ENCODE data around the gene ME1.

ME1 gene

GRCh38 chr6:83309344-83309743 is 121.5 kb downstream of the ME1 start:
- no peak overlapping the region for H3K4me3 ChIP-seq (ENCODE audit: low read length)
- no peak for DNase-seq
- TF ChIP-seq EZH2 (optimal IDR thresholded peaks at IDR 0.05; ENCODE audit: low read depth, low read length) (no peak), EZH2phosphoT487 (IDR thresholded peaks at IDR 0.05; ENCODE audit: low read length) (no peak), CTCF (IDR thresholded peaks at IDR 0.05; ENCODE audit: low read length) (no peak)
- H3K9ac ChIP-seq (ENCODE audit: low read length) = no peak overlapping the region
- H3K4me1 ChIP-seq (ENCODE audit: low read length) = no peaks in the 10 kb centered on the region
- no peaks in the 10 kb centered on the region; the same call in 1 of the 2 replicates for H3K36me3 ChIP-seq (replicated peaks; ENCODE audit: insufficient read depth, low read length)
- no peak overlapping the region for H3K27ac ChIP-seq (ENCODE audit: low read length)
- no peaks in the 10 kb centered on the region for H3K27me3 ChIP-seq (replicated peaks; ENCODE audit: insufficient read depth, low read length)
- H2AFZ ChIP-seq (ENCODE audit: low read length) = no peak overlapping the region
- no peaks in the 10 kb centered on the region for H4K20me1 ChIP-seq (ENCODE audit: insufficient read depth, low read length)
- no peaks in the 10 kb centered on the region for H3K79me2 ChIP-seq (ENCODE audit: low read length)
- H3K9me3 ChIP-seq (replicated peaks; ENCODE audit: insufficient read depth, low read length) = no peaks in the 10 kb centered on the region
- no peak overlapping the region for H3K4me2 ChIP-seq (ENCODE audit: low read depth, low read length)
- H3F3A ChIP-seq (ENCODE audit: insufficient read depth, low read length) = no peaks in the 10 kb centered on the region
- no peaks in the 10 kb centered on the region for H3K9me2 ChIP-seq (replicated peaks; ENCODE audit: insufficient read depth, low read length)

- Histone ChIP-seq H3K9me2 (replicated peaks; ENCODE audit: insufficient read depth, low read length) (no peaks in the 10 kb centered on the region), H3K4me3 (ENCODE audit: low read length) (no peak overlapping the region), H3K9me3 (replicated peaks; ENCODE audit: insufficient read depth, low read length) (no peaks in the 10 kb centered on the region), H3K4me2 (ENCODE audit: low read depth, low read length) (no peak overlapping the region), H3K9ac (ENCODE audit: low read length) (no peak overlapping the region), H3K36me3 (replicated peaks; ENCODE audit: insufficient read depth, low read length) (no peaks in the 10 kb centered on the region), H4K20me1 (ENCODE audit: insufficient read depth, low read length) (no peaks in the 10 kb centered on the region), H3K27ac (ENCODE audit: low read length) (no peak overlapping the region), H2AFZ (ENCODE audit: low read length) (no peak overlapping the region), H3K4me1 (ENCODE audit: low read length) (no peaks in the 10 kb centered on the region), H3F3A (ENCODE audit: insufficient read depth, low read length) (no peaks in the 10 kb centered on the region), H3K27me3 (replicated peaks; ENCODE audit: insufficient read depth, low read length) (no peaks in the 10 kb centered on the region), H3K79me2 (ENCODE audit: low read length) (no peaks in the 10 kb centered on the region)
- TF ChIP-seq EZH2 (optimal IDR thresholded peaks at IDR 0.05; ENCODE audit: low read depth, low read length) (no peak), EZH2phosphoT487 (IDR thresholded peaks at IDR 0.05; ENCODE audit: low read length) (no peak), CTCF (IDR thresholded peaks at IDR 0.05; ENCODE audit: low read length) (no peak)
- DNase-seq = no peak
These were observed 122.0 kb downstream of the ME1 start for GRCh38 chr6:83308833-83309232.

- H3K9me3 ChIP-seq (replicated peaks; ENCODE audit: insufficient read depth, low read length) = no peaks in the 10 kb centered on the region
- H3K4me1 ChIP-seq (ENCODE audit: low read length) = no peaks in the 10 kb centered on the region
- no peaks in the 10 kb centered on the region for H3K9me2 ChIP-seq (replicated peaks; ENCODE audit: insufficient read depth, low read length)
- no peak overlapping the region for H2AFZ ChIP-seq (ENCODE audit: low read length)
- no peaks in the 10 kb centered on the region for H3K36me3 ChIP-seq (replicated peaks; ENCODE audit: insufficient read depth, low read length)
- H3K4me3 ChIP-seq (ENCODE audit: low read length) = no peak overlapping the region
- TF ChIP-seq EZH2phosphoT487 (IDR thresholded peaks at IDR 0.05; ENCODE audit: low read length) (no peak), EZH2 (optimal IDR thresholded peaks at IDR 0.05; ENCODE audit: low read depth, low read length) (no peak), CTCF (IDR thresholded peaks at IDR 0.05; ENCODE audit: low read length) (no peak)
- no peaks in the 10 kb centered on the region for H3K79me2 ChIP-seq (ENCODE audit: low read length)
- no peak for DNase-seq
- no peak overlapping the region for H3K27ac ChIP-seq (ENCODE audit: low read length)
- H3K9ac ChIP-seq (ENCODE audit: low read length) = no peak overlapping the region
- no peaks in the 10 kb centered on the region for H4K20me1 ChIP-seq (ENCODE audit: insufficient read depth, low read length)
- H3K4me2 ChIP-seq (ENCODE audit: low read depth, low read length) = no peak overlapping the region
- no peaks in the 10 kb centered on the region for H3F3A ChIP-seq (ENCODE audit: insufficient read depth, low read length)
- no peaks in the 10 kb centered on the region for H3K27me3 ChIP-seq (replicated peaks; ENCODE audit: insufficient read depth, low read length)
These were observed 123.0 kb downstream of the ME1 start for GRCh38 chr6:83307849-83308248.
